ENCODE data around the gene TMEM97.

The TMEM97 gene

GRCh38 chr17:28365487-28365886 lies 46.5 kb downstream of the TMEM97 start:
- no peak for DNase-seq (ENCODE audit: low read depth)

- no peak for DNase-seq (ENCODE audit: low read depth)
Observed at GRCh38 chr17:28366605-28367004, 47.6 kb downstream of the TMEM97 start.

- no peak for DNase-seq (ENCODE audit: low read depth)
Observed at GRCh38 chr17:28367641-28368305, 48.8 kb downstream of the TMEM97 start.

- DNase-seq (ENCODE audit: low read depth) = no peak
Observed at GRCh38 chr17:28368306-28368831, 49.4 kb downstream of the TMEM97 start.

- no peak for DNase-seq (ENCODE audit: low read depth)
Observed at GRCh38 chr17:28368915-28369683, 50.1 kb downstream of the TMEM97 start.

GRCh38 chr17:28369684-28370034 lies 50.7 kb downstream of the TMEM97 start:
- no peak for DNase-seq (ENCODE audit: low read depth)

- DNase-seq (ENCODE audit: low read depth) = peak; percentile 74
Observed at GRCh38 chr17:28370035-28370743, 51.2 kb downstream of the TMEM97 start, which contains the start of gene VTN. Gene VTN (minus strand): TSS chr17:28370307. CDS start chr17:28370203, 104 bp downstream.

- no peak for DNase-seq (ENCODE audit: low read depth)
Observed at GRCh38 chr17:28370744-28371103, 51.7 kb downstream of the TMEM97 start.

GRCh38 chr17:28371245-28372202 lies 52.5 kb downstream of the TMEM97 start, which contains the start of gene SARM1:
Gene SARM1 (plus strand): TSS chr17:28371694. CDS start chr17:28372033, 339 bp downstream.
- DNase-seq (ENCODE audit: low read depth) = peak; percentile 96

GRCh38 chr17:28372203-28372944 lies 53.4 kb downstream of the TMEM97 start:
- peak; percentile 45 for DNase-seq (ENCODE audit: low read depth)

GRCh38 chr17:28372945-28373274 lies 53.9 kb downstream of the TMEM97 start:
- no peak for DNase-seq (ENCODE audit: low read depth)
